A549 (cell line): ENCODE measurements around the gene CDC5L.

Experiments
- CEBPB ChIP-seq, 2 experiments: fragments of >200 bp in 1 of 2; sonication (Bioruptor Twin) in 1 of 2; formaldehyde crosslinking in 1 of 2; IDR thresholded peaks; 2 replicates each; pipeline ENCODE4 v1.6.1; 2012 to 2016
- JUNB ChIP-seq: fragments of >200 bp; sonication (Bioruptor Twin); formaldehyde crosslinking; IDR thresholded peaks from 2 replicates; pipeline ENCODE4 v1.6.1; 2016
- KDM1A ChIP-seq: fragments of 200-600 bp; sonication (generic); IDR thresholded peaks from 2 replicates; pipeline ENCODE4 v1.6.1; 2016; ENCODE audit warnings: low read depth, mild to moderate bottlenecking
- NFE2L2 ChIP-seq: fragments of 150-350 bp; conservative IDR thresholded peaks from 2 replicates; pipeline ENCODE4 v1.6.1; 2014; ENCODE audit warnings: low read length
- POLR2A ChIP-seq: IDR thresholded peaks from 2 replicates; pipeline ENCODE4 v1.6.1; 2012; ENCODE audit warnings: mild to moderate bottlenecking, low read length
- RCOR1 ChIP-seq: fragments of 150-350 bp; IDR thresholded peaks from 2 replicates; pipeline ENCODE4 v1.6.1; 2014; ENCODE audit warnings: antibody characterized with exemption, low read length, low read depth
- RNF2 ChIP-seq: fragments of 200-600 bp; sonication (generic); IDR thresholded peaks from 2 replicates; pipeline ENCODE4 v1.6.1; 2016; ENCODE audit warnings: low read depth, mild to moderate bottlenecking, antibody characterized with exemption, moderate library complexity, borderline replicate concordance
- TP53 ChIP-seq: fragments of 250-450 bp; sonication (Bioruptor Pico); IDR thresholded peaks from 2 replicates; pipeline ENCODE4 v1.5.0; 2021; ENCODE audit warnings: mild to moderate bottlenecking, moderate library complexity
- TF ChIP-seq, protein P1 (sequence below): fragments of >200 bp; sonication (Bioruptor Twin); formaldehyde crosslinking; IDR thresholded peaks from 3 replicates; pipeline ENCODE4 v1.5.1; 2016
- TF ChIP-seq, protein P2 (sequence below): fragments of 250-450 bp; sonication (Bioruptor Pico); IDR thresholded peaks from 2 replicates; pipeline ENCODE4 v1.5.0; 2020; ENCODE audit warnings: low read depth, mild to moderate bottlenecking, moderate library complexity
- TF ChIP-seq, protein P3 (sequence below): fragments of 200-600 bp; sonication (generic); IDR thresholded peaks from 2 replicates; pipeline ENCODE4 v1.6.1; 2016; ENCODE audit warnings: antibody characterized with exemption, mild to moderate bottlenecking, moderate library complexity
- TF ChIP-seq, protein P4 (sequence below): IDR thresholded peaks from 2 replicates; pipeline ENCODE4 v1.6.1; 2012; ENCODE audit warnings: low read depth, borderline replicate concordance

DNA sequence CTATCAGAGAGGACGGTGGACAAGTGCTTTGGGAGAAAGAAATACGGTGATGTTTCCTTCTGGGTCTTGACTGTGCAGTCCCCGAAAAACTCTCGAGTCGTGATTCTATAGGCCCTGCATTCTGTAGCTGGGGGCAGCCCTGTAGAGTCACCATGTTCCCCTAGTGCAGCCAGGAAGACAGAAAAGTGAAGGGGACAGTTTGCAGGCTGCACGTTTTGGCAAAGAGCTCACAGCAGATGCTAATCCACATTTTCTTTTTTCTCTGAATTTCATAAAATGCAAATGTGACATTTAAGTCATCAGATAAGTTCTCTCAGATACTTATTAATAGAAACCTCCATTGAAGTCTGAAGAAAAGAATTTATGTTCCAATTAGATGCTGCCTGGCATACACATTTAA, 25.6 kb upstream of the CDC5L start:
- TF ChIP-seq, protein P1, sequence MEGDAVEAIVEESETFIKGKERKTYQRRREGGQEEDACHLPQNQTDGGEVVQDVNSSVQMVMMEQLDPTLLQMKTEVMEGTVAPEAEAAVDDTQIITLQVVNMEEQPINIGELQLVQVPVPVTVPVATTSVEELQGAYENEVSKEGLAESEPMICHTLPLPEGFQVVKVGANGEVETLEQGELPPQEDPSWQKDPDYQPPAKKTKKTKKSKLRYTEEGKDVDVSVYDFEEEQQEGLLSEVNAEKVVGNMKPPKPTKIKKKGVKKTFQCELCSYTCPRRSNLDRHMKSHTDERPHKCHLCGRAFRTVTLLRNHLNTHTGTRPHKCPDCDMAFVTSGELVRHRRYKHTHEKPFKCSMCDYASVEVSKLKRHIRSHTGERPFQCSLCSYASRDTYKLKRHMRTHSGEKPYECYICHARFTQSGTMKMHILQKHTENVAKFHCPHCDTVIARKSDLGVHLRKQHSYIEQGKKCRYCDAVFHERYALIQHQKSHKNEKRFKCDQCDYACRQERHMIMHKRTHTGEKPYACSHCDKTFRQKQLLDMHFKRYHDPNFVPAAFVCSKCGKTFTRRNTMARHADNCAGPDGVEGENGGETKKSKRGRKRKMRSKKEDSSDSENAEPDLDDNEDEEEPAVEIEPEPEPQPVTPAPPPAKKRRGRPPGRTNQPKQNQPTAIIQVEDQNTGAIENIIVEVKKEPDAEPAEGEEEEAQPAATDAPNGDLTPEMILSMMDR, result no peak
- TF ChIP-seq, protein P2, sequence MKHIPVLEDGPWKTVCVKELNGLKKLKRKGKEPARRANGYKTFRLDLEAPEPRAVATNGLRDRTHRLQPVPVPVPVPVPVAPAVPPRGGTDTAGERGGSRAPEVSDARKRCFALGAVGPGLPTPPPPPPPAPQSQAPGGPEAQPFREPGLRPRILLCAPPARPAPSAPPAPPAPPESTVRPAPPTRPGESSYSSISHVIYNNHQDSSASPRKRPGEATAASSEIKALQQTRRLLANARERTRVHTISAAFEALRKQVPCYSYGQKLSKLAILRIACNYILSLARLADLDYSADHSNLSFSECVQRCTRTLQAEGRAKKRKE (CRISPR knock-in tag), result no peak
- no peak for TF ChIP-seq TP53
- TF ChIP-seq, protein P3, sequence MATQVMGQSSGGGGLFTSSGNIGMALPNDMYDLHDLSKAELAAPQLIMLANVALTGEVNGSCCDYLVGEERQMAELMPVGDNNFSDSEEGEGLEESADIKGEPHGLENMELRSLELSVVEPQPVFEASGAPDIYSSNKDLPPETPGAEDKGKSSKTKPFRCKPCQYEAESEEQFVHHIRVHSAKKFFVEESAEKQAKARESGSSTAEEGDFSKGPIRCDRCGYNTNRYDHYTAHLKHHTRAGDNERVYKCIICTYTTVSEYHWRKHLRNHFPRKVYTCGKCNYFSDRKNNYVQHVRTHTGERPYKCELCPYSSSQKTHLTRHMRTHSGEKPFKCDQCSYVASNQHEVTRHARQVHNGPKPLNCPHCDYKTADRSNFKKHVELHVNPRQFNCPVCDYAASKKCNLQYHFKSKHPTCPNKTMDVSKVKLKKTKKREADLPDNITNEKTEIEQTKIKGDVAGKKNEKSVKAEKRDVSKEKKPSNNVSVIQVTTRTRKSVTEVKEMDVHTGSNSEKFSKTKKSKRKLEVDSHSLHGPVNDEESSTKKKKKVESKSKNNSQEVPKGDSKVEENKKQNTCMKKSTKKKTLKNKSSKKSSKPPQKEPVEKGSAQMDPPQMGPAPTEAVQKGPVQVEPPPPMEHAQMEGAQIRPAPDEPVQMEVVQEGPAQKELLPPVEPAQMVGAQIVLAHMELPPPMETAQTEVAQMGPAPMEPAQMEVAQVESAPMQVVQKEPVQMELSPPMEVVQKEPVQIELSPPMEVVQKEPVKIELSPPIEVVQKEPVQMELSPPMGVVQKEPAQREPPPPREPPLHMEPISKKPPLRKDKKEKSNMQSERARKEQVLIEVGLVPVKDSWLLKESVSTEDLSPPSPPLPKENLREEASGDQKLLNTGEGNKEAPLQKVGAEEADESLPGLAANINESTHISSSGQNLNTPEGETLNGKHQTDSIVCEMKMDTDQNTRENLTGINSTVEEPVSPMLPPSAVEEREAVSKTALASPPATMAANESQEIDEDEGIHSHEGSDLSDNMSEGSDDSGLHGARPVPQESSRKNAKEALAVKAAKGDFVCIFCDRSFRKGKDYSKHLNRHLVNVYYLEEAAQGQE, result no peak
- no peak for TF ChIP-seq CEBPB (IDR thresholded peaks at IDR 0.05)
- no peak for TF ChIP-seq RCOR1
- TF ChIP-seq KDM1A, result no peak
- no peak for TF ChIP-seq NFE2L2
- TF ChIP-seq RNF2, result no peak
- no peak for TF ChIP-seq POLR2A
- TF ChIP-seq, protein P4, sequence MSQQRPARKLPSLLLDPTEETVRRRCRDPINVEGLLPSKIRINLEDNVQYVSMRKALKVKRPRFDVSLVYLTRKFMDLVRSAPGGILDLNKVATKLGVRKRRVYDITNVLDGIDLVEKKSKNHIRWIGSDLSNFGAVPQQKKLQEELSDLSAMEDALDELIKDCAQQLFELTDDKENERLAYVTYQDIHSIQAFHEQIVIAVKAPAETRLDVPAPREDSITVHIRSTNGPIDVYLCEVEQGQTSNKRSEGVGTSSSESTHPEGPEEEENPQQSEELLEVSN, result no peak
- no peak for TF ChIP-seq JUNB
